Osteoblast (primary cell): Measurements from ENCODE around the gene CA11. TPM values are rescaled to one million over a fixed set of nuclear protein-coding genes. Genes with fewer than 3 reads are reported as not detected.
A peak's percentile ranks its signal among the peaks of the same experiment; 100 is the strongest.
"Not testable (repeated sequence)": the region's sequence is repeated elsewhere in the genome, so short reads cannot be mapped to it uniquely, and the experiment has no call there.

ENCODE experiments used
- DNase-seq: peaks from one replicate; pipeline ENCODE4 v3.0.0; 2011; ENCODE audit warnings: low spot score, mixed read lengths; ENCODE audit not compliant: insufficient read length; ENCODE audit errors: missing footprints
- H2AFZ ChIP-seq: 2 replicates; pipeline ENCODE4 v1.6.0; 2011; ENCODE audit warnings: mild to moderate bottlenecking, low read length
- H3K27ac ChIP-seq: 2 replicates; pipeline ENCODE4 v1.5.1; 2011; ENCODE audit warnings: mild to moderate bottlenecking, low read depth, low read length, moderate library complexity
- H3K27me3 ChIP-seq: 2 replicates; pipeline ENCODE4 v1.6.0; 2012; ENCODE audit warnings: mild to moderate bottlenecking, control low read depth, inconsistent platforms, low read length, moderate library complexity; ENCODE audit not compliant: insufficient read depth
- H3K36me3 ChIP-seq: 2 replicates; pipeline ENCODE4 v1.5.1; 2011; ENCODE audit warnings: mild to moderate bottlenecking, low read length, control low read depth, moderate library complexity; ENCODE audit not compliant: insufficient read depth
- H3K4me1 ChIP-seq: 2 replicates; pipeline ENCODE4 v1.5.1; 2011; ENCODE audit warnings: mild to moderate bottlenecking, low read length, control low read depth, moderate library complexity; ENCODE audit not compliant: insufficient read depth
- H3K4me2 ChIP-seq: 2 replicates; pipeline ENCODE4 v1.6.0; 2011; ENCODE audit warnings: mild to moderate bottlenecking, low read length; ENCODE audit not compliant: insufficient read depth
- H3K4me3 ChIP-seq: fragments of 200-600 bp; sonication (generic); 3 replicates; pipeline ENCODE4 v1.5.1; 2012; ENCODE audit warnings: mild to moderate bottlenecking, low read length, inconsistent platforms; ENCODE audit not compliant: insufficient read depth
- H3K79me2 ChIP-seq: 2 replicates; pipeline ENCODE4 v1.6.0; 2012; ENCODE audit warnings: mild to moderate bottlenecking, low read length, control low read depth, inconsistent platforms; ENCODE audit not compliant: insufficient read depth
- H3K9me3 ChIP-seq: 2 replicates; pipeline ENCODE4 v1.5.1; 2011; ENCODE audit warnings: low read depth, low read length, control low read depth
- H4K20me1 ChIP-seq: 2 replicates; pipeline ENCODE4 v1.6.0; 2012; ENCODE audit warnings: mild to moderate bottlenecking, low read length, control low read depth; ENCODE audit not compliant: insufficient read depth
- CTCF ChIP-seq: IDR thresholded peaks from 2 replicates; pipeline ENCODE4 v1.5.1; 2011; ENCODE audit warnings: mild to moderate bottlenecking, low read depth, low read length, moderate library complexity; ENCODE audit errors: extremely low read depth
- total RNA-seq: library from RNA; depleted of rRNA; stranded (reverse); fragments of >200 nt; gene quantifications from 2 replicates; pipeline ENCODE4 v1.2.3, GENCODE V29; 2012

Gene CA11
- 1.8 and 2.7 TPM in 2 replicates for total RNA-seq

- H3K9me3 ChIP-seq, result no peaks in the 10 kb centered on the region
- no peak within 1 kb of the TSS for H3K27ac ChIP-seq
- peaks cover 3% of the 10 kb centered on the region for H3K27me3 ChIP-seq
- no peaks in the 10 kb centered on the region for H4K20me1 ChIP-seq
- peak; percentile 66 for TF ChIP-seq CTCF
- no peaks in the 10 kb centered on the region for H3K79me2 ChIP-seq
- H3K4me3 ChIP-seq, result peak within 1 kb of the TSS; percentile 70
- peak; percentile 97 for DNase-seq
- peaks cover 24% of the 10 kb centered on the region for H3K4me1 ChIP-seq
- peak within 1 kb of the TSS; percentile 76 for H3K4me2 ChIP-seq
- H3K36me3 ChIP-seq, result no peaks in the 10 kb centered on the region
- peak within 1 kb of the TSS; percentile 87 for H2AFZ ChIP-seq
Observed at GRCh38 chr19:48646001-48646721, at the start of gene CA11. Gene CA11 (minus strand): TSS chr19:48646187. CDS start chr19:48645632, 555 bp downstream.

GRCh38 chr19:48693629-48694028 lies 47.6 kb upstream of the CA11 start:
- H2AFZ ChIP-seq, result not testable (repeated sequence)

GRCh38 chr19:48689449-48689848 lies 43.5 kb upstream of the CA11 start:
- H3K79me2 ChIP-seq, result no peaks in the 10 kb centered on the region
- H3K4me2 ChIP-seq, result no peak overlapping the region
- no peaks in the 10 kb centered on the region for H3K27me3 ChIP-seq
- no peak overlapping the region for H2AFZ ChIP-seq
- no peak for DNase-seq
- H3K9me3 ChIP-seq, result no peaks in the 10 kb centered on the region
- no peak for TF ChIP-seq CTCF
- no peaks in the 10 kb centered on the region for H3K4me1 ChIP-seq
- H4K20me1 ChIP-seq, result no peaks in the 10 kb centered on the region
- no peaks in the 10 kb centered on the region for H3K36me3 ChIP-seq
- no peak overlapping the region for H3K4me3 ChIP-seq
- no peak overlapping the region for H3K27ac ChIP-seq

More at GRCh38 chr19:48693629-48694028, 47.6 kb upstream of the CA11 start:
- DNase-seq, H3K9me3 ChIP-seq, H3K79me2 ChIP-seq, H4K20me1 ChIP-seq, H3K27ac ChIP-seq, H3K4me1 ChIP-seq, H3K4me2 ChIP-seq, H3K36me3 ChIP-seq, H3K4me3 ChIP-seq: not testable (repeated sequence)
- H3K27me3 ChIP-seq, result peaks cover 14% of the 10 kb centered on the region

- Histone ChIP-seq H4K20me1 (no peaks in the 10 kb centered on the region), H3K9me3 (no peaks in the 10 kb centered on the region), H3K79me2 (no peaks in the 10 kb centered on the region), H3K4me2 (no peak overlapping the region), H3K36me3 (no peaks in the 10 kb centered on the region), H3K4me1 (no peaks in the 10 kb centered on the region), H3K27me3 (no peaks in the 10 kb centered on the region), H3K27ac (no peak overlapping the region), H2AFZ (no peak overlapping the region), H3K4me3 (no peak overlapping the region)
- no peak for TF ChIP-seq CTCF
- DNase-seq, result no peak
Observed at GRCh38 chr19:48687776-48688175, 41.8 kb upstream of the CA11 start.

GRCh38 chr19:48686637-48687036 lies 40.6 kb upstream of the CA11 start:
- H3K79me2 ChIP-seq, DNase-seq, H3K4me3 ChIP-seq, H4K20me1 ChIP-seq, H3K9me3 ChIP-seq, H3K4me1 ChIP-seq, H3K36me3 ChIP-seq, H3K27me3 ChIP-seq, H3K27ac ChIP-seq, H3K4me2 ChIP-seq, H2AFZ ChIP-seq: not testable (repeated sequence)
